Epidermal melanocyte (primary cell): ENCODE data around the gene ARMC2.
"Not testable (repeated sequence)": the region's sequence is repeated elsewhere in the genome, so short reads cannot be mapped to it uniquely, and the experiment has no call there.

Experiments
- DNase-seq: peaks from one replicate; pipeline ENCODE4 v3.0.0; 2011; ENCODE audit warnings: low spot score; ENCODE audit not compliant: insufficient read length

Gene ARMC2

GRCh38 chr6:108835218-108835850 is 12.9 kb upstream of the ARMC2 start:
- peak; percentile 60 for DNase-seq

GRCh38 chr6:108836061-108836460 is 12.2 kb upstream of the ARMC2 start:
- no peak for DNase-seq

- DNase-seq, result no peak
Measured at GRCh38 chr6:108837236-108837971, 10.8 kb upstream of the ARMC2 start.

- DNase-seq, result no peak
Measured at GRCh38 chr6:108838101-108838717, 10.0 kb upstream of the ARMC2 start.

- DNase-seq, result no peak
Measured at GRCh38 chr6:108839083-108839642, 9.1 kb upstream of the ARMC2 start.

- DNase-seq, result no peak
Measured at GRCh38 chr6:108840919-108841318, 7.3 kb upstream of the ARMC2 start.

GRCh38 chr6:108841377-108841855 is 6.8 kb upstream of the ARMC2 start:
- no peak for DNase-seq

- DNase-seq, result no peak
Measured at GRCh38 chr6:108844135-108844534, 4.1 kb upstream of the ARMC2 start.

- DNase-seq, result no peak
Measured at GRCh38 chr6:108845145-108845544, 3.1 kb upstream of the ARMC2 start.

GRCh38 chr6:108846101-108846500 is 2.1 kb upstream of the ARMC2 start:
- DNase-seq, result no peak

GRCh38 chr6:108846628-108847027 is 1.6 kb upstream of the ARMC2 start:
- DNase-seq, result no peak

- DNase-seq, result no peak
Measured at GRCh38 chr6:108847738-108848115, 495 bp upstream of the ARMC2 start.

GRCh38 chr6:108850669-108851465 is 2.6 kb downstream of the ARMC2 start:
- no peak for DNase-seq

GRCh38 chr6:108851756-108852155 is 3.5 kb downstream of the ARMC2 start:
- DNase-seq, result no peak

- DNase-seq, result no peak
Measured at GRCh38 chr6:108853077-108853476, 4.9 kb downstream of the ARMC2 start.

- no peak for DNase-seq
Measured at GRCh38 chr6:108862479-108863191, 14.4 kb downstream of the ARMC2 start.

GRCh38 chr6:108865751-108866286 is 17.6 kb downstream of the ARMC2 start:
- not testable (repeated sequence) for DNase-seq

- DNase-seq, result no peak
Measured at GRCh38 chr6:108866798-108867197, 18.6 kb downstream of the ARMC2 start.

GRCh38 chr6:108868647-108869046 is 20.4 kb downstream of the ARMC2 start:
- DNase-seq, result no peak

- no peak for DNase-seq
Measured at GRCh38 chr6:108869876-108870275, 21.7 kb downstream of the ARMC2 start.
